IPS-15b (cell line): ENCODE results near the gene PODNL1.

Source experiments
- H3K27me3 ChIP-seq: one replicate; pipeline ENCODE4 v1.6.1; 2013; ENCODE audit warnings: low read length; ENCODE audit not compliant: control insufficient read depth, insufficient read depth
- H3K36me3 ChIP-seq: one replicate; pipeline ENCODE4 v1.6.1; 2013; ENCODE audit warnings: low read length; ENCODE audit not compliant: control insufficient read depth, insufficient read depth
- H3K4me1 ChIP-seq: one replicate; pipeline ENCODE4 v1.6.1; 2013; ENCODE audit warnings: mild to moderate bottlenecking, low read length; ENCODE audit not compliant: control insufficient read depth, insufficient read depth
- H3K4me3 ChIP-seq: one replicate; pipeline ENCODE4 v1.5.1; 2013; ENCODE audit warnings: low read depth, low read length
- H3K9ac ChIP-seq: one replicate; pipeline ENCODE4 v1.6.1; 2013; ENCODE audit warnings: low read depth, mild to moderate bottlenecking, low read length
- H3K9me3 ChIP-seq: one replicate; pipeline ENCODE4 v1.6.1; 2013; ENCODE audit warnings: mild to moderate bottlenecking, low read length; ENCODE audit not compliant: control insufficient read depth, insufficient read depth

PODNL1 gene

GRCh38 chr19:13961826-13962698 is 23.8 kb upstream of the PODNL1 start:
- Histone ChIP-seq H3K9ac (no peak overlapping the region), H3K4me3 (peak overlapping the region; percentile 64), H3K27me3 (no peaks in the 10 kb centered on the region), H3K9me3 (no peaks in the 10 kb centered on the region), H3K36me3 (peaks cover 43% of the 10 kb centered on the region), H3K4me1 (no peaks in the 10 kb centered on the region)

- H3K4me3 ChIP-seq: no peak overlapping the region
- peaks cover 46% of the 10 kb centered on the region for H3K36me3 ChIP-seq
- no peak overlapping the region for H3K9ac ChIP-seq
- no peaks in the 10 kb centered on the region for H3K27me3 ChIP-seq
- no peaks in the 10 kb centered on the region for H3K4me1 ChIP-seq
- H3K9me3 ChIP-seq: no peaks in the 10 kb centered on the region
Observed at GRCh38 chr19:13960863-13961784, 22.9 kb upstream of the PODNL1 start.

DNA sequence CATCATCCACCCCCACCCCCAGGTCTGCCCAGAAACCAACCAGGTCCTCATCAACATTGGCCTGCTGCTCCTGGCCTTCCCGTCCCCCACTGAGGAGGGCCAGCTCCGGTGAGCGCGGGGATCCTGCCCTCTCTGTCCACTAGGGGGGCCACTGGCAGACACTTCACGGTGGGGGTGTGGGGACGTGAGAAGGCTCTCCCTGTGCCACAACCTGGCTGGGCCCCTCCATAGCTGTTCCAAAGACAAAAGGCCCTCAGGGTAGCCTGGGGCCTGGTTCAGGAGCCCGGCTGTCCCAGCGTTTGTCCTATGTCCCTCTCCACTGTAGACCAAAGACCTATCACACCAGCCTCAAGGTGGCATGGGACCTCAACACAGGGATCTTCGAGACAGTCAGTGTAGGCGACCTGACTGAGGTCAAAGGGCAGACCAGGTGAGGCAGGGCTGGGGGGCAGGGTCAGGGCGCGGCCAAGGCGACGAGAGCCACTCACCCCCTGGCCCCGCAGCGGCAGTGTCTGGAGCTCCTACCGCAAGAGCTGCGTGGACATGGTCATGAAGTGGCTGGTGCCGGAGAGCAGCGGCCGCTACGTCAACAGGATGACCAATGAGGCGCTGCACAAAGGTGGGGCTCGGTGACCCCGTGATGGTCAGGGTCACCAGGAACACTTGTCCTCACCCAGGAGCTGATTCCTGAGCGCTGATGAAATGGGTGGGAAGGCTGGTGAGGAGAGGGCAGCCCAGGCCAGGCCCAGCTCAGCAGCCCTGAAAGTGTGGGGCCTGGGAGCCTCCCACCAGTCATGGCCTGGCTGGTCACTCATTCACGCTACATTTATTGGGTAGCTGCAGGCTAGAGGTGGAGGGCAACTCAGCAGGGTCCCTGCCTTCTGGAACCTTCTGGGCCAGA is 22.0 kb upstream of the PODNL1 start:
- Histone ChIP-seq H3K9me3 (no peaks in the 10 kb centered on the region), H3K27me3 (no peaks in the 10 kb centered on the region), H3K36me3 (peaks cover 52% of the 10 kb centered on the region), H3K4me3 (no peak overlapping the region), H3K9ac (no peak overlapping the region), H3K4me1 (no peaks in the 10 kb centered on the region)

DNA sequence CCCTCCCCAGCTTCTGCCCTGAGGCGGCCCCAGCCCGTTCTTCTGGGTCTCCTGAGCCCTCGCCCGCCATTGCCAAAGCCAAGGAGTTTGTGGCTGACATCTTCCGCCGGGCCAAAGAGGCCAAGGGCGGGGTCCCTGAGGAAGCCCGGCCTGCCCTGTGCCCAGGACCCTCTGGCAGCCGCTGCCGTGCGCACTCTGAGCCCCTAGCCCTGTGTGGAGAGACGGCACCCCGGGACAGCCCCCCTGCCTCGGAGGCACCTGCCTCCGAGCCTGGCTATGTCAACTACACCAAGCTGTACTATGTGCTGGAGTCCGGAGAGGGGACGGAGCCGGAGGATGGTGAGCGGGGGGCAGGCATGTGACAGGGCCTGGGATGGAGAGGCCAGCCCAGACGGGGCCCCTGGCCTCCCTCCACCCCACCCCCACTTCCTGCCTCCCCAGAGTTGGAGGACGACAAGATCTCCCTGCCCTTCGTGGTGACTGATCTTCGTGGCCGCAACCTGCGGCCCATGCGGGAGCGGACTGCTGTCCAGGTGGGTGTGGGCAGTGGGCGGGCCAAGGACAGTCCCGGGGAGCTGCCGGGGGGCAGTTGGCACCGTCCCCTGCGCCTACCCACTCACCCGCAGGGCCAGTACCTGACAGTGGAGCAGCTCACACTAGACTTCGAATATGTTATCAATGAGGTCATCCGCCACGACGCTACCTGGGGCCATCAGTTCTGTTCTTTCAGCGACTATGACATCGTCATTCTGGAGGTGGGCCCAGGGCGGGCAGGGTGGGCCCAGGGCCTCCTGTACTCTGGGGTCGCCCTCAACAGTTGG is 21.1 kb upstream of the PODNL1 start:
- Histone ChIP-seq H3K9ac (no peak overlapping the region), H3K36me3 (peaks cover 55% of the 10 kb centered on the region), H3K4me3 (no peak overlapping the region), H3K4me1 (no peaks in the 10 kb centered on the region), H3K9me3 (no peaks in the 10 kb centered on the region), H3K27me3 (no peaks in the 10 kb centered on the region)

DNA sequence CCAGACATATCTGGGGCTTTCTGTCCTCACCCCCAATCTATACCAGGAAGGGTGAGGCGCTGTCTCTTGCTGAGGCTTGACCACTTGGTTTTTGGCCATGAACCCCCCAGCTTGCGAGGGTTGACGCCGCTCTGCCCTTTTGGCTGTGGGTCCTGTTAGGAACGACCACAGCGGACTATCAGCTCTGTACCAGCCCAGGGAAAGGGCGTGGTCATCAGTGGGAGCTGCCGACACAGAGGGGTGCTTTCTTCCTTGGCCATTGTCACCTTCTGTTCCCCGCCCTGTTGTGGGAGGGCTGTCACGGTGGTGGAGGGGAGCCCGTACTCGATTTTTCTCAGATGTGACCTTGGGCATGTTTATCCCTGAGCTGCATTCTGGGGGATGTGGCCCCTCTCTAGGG is 19.8 kb upstream of the PODNL1 start:
- H3K9me3 ChIP-seq: no peaks in the 10 kb centered on the region
- H3K27me3 ChIP-seq: no peaks in the 10 kb centered on the region
- peaks cover 56% of the 10 kb centered on the region for H3K36me3 ChIP-seq
- H3K4me1 ChIP-seq: peaks cover 4% of the 10 kb centered on the region
- no peak overlapping the region for H3K9ac ChIP-seq
- H3K4me3 ChIP-seq: no peak overlapping the region

DNA sequence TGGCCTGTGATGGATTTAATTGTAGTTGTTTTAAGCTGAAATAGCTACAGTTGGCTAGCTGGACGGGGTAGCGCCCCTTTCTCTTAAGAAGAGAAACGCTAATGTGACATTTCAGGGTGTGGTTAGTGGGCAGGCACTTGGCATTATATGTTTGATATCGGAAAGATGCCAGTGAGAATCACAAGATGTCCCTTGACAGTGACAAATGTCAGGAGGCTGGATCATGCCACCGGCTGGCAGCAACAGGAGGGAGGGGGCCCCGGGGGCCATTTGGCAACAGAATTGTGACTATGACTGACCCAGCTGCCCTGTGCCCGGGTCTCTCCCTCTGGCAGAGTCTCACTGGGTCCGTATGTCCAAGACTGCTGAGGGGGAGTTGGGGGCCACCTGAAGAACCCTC is 18.8 kb upstream of the PODNL1 start:
- Histone ChIP-seq H3K36me3 (peaks cover 56% of the 10 kb centered on the region), H3K9ac (no peak overlapping the region), H3K4me3 (no peak overlapping the region)

GRCh38 chr19:13956365-13956744 is 18.1 kb upstream of the PODNL1 start:
- Histone ChIP-seq H3K36me3 (peaks cover 56% of the 10 kb centered on the region), H3K4me1 (peaks cover 4% of the 10 kb centered on the region), H3K9ac (no peak overlapping the region), H3K4me3 (no peak overlapping the region), H3K9me3 (no peaks in the 10 kb centered on the region), H3K27me3 (no peaks in the 10 kb centered on the region)

More for the DNA sequence above, 18.8 kb upstream of the PODNL1 start:
- H3K9me3 ChIP-seq: no peaks in the 10 kb centered on the region
- no peaks in the 10 kb centered on the region for H3K27me3 ChIP-seq
- H3K4me1 ChIP-seq: peaks cover 4% of the 10 kb centered on the region

DNA sequence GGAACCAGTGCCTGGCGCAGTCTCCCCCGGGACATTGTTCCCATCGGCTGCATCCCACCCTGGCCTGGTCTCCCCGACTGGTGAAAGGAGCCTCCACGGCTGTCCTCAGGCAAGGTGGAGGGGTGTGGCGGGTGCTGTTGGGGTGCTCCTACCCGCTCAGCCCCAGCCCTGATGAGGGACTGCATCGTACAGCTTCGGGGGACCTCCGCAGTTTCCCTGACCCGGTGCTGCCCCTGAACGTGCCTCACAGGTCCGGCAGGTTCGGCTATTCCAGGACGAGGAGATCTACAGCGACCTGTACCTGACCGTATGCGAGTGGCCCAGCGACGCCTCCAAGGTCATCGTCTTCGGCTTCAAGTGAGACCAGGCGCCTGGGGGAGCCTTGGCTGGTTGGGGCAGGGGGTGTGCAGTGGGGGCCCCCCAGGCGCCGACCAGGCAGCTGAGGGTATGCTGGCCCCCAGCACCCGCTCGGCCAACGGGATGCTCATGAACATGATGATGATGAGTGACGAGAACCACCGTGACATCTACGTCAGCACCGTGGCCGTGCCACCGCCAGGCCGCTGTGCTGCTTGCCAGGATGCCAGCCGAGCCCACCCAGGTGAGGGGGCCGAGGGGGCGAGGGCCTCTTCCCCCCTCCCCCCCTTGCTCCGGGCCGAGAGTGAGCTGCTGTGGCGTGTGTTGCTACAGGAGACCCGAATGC is 17.6 kb upstream of the PODNL1 start:
- Histone ChIP-seq H3K27me3 (no peaks in the 10 kb centered on the region), H3K4me3 (no peak overlapping the region), H3K4me1 (peaks cover 4% of the 10 kb centered on the region), H3K9me3 (no peaks in the 10 kb centered on the region), H3K36me3 (peaks cover 55% of the 10 kb centered on the region), H3K9ac (no peak overlapping the region)

DNA sequence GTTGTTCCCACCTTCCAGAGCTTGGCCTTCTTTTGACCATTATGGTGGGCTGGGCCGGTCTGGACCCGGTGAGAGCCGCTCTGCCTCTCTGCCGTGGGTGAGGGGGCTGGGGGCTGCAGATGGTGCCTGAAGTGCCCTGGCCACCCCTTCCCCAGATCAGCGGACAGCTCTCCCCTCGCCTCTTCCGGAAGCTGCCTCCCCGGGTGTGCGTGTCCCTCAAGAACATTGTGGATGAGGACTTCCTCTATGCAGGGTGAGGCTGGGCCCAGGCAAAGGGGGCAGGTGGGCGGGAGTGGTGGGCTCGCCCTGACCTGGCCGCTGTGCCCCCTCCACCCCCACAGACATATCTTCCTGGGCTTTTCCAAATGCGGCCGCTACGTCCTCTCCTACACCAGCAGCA is 16.0 kb upstream of the PODNL1 start:
- peaks cover 38% of the 10 kb centered on the region for H3K36me3 ChIP-seq
- H3K4me1 ChIP-seq: peaks cover 4% of the 10 kb centered on the region
- no peaks in the 10 kb centered on the region for H3K9me3 ChIP-seq
- H3K9ac ChIP-seq: no peak overlapping the region
- no peaks in the 10 kb centered on the region for H3K27me3 ChIP-seq
- no peak overlapping the region for H3K4me3 ChIP-seq

- Histone ChIP-seq H3K9me3 (no peaks in the 10 kb centered on the region), H3K36me3 (peaks cover 31% of the 10 kb centered on the region), H3K27me3 (no peaks in the 10 kb centered on the region), H3K4me1 (peaks cover 4% of the 10 kb centered on the region), H3K9ac (peak overlapping the region; percentile 66), H3K4me3 (peak overlapping the region; percentile 79)
Observed at GRCh38 chr19:13952931-13953531, 14.8 kb upstream of the PODNL1 start.
